ENCODE measurements around the gene SYNM. TPM values are rescaled to one million over a fixed set of nuclear protein-coding genes. Genes with fewer than 3 reads are reported as not detected.

Gene SYNM
- total and polyA plus RNA-seq, 8 donors = 2.0 to 4.5 (median 3.3) TPM

- Histone ChIP-seq H3K27me3 (no peaks in the 10 kb centered on the region), H3K27ac (no peak overlapping the region), H3K36me3 (no peaks in the 10 kb centered on the region), H3K4me3 (no peak overlapping the region), H3K9me3 (no peaks in the 10 kb centered on the region), H3K4me1 (no peaks in the 10 kb centered on the region)
- FAIRE-seq = no peak
- no peak for ATAC-seq
- TF ChIP-seq CTCF (IDR thresholded peaks at IDR 0.05) = no peak
- no peak for DNase-seq
- WGBS, 2 donors = 88 to 92% methylated on average over 16 of the region's 16 CpGs
- intact Hi-C loops (cut with DNase I) = no loop called here
Observed at GRCh38 chr15:99129644-99130043, 24.8 kb downstream of the SYNM start.

- no peak overlapping the region for H3K4me3 ChIP-seq
- intact Hi-C loops (cut with DNase I) = no loop called here
- no peak overlapping the region for H3K27ac ChIP-seq
- DNase-seq (no peak), FAIRE-seq (no peak), ATAC-seq (no peak)
- no peaks in the 10 kb centered on the region for H3K4me1 ChIP-seq
- TF ChIP-seq CTCF (IDR thresholded peaks at IDR 0.05) = no peak
- no peaks in the 10 kb centered on the region for H3K36me3 ChIP-seq
- WGBS, 2 donors = 86 to 88% methylated on average over 13 of the region's 13 CpGs
- no peaks in the 10 kb centered on the region for H3K9me3 ChIP-seq
- no peaks in the 10 kb centered on the region for H3K27me3 ChIP-seq
Observed at GRCh38 chr15:99130314-99130713, 25.4 kb downstream of the SYNM start.

- ATAC-seq (no peak), DNase-seq (no peak), FAIRE-seq (no peak)
- 94% methylated on average over 30 of the region's 30 CpGs for WGBS, 2 donors
- Histone ChIP-seq H3K36me3 (no peaks in the 10 kb centered on the region), H3K27ac (no peak overlapping the region), H3K4me3 (no peak overlapping the region), H3K9me3 (no peaks in the 10 kb centered on the region), H3K27me3 (no peaks in the 10 kb centered on the region), H3K4me1 (no peaks in the 10 kb centered on the region)
- no peak for TF ChIP-seq CTCF (IDR thresholded peaks at IDR 0.05)
- intact Hi-C loops (cut with DNase I) = no loop called here
Observed at GRCh38 chr15:99130765-99131440, 26.0 kb downstream of the SYNM start.

GRCh38 chr15:99131441-99132023 lies 26.7 kb downstream of the SYNM start:
- WGBS, 2 donors = 91 to 92% methylated on average over 25 of the region's 25 CpGs
- no peaks in the 10 kb centered on the region for H3K27me3 ChIP-seq
- intact Hi-C loops (cut with DNase I) = no loop called here
- no peak overlapping the region for H3K27ac ChIP-seq
- no peak for FAIRE-seq
- H3K4me3 ChIP-seq = no peak overlapping the region
- no peaks in the 10 kb centered on the region for H3K36me3 ChIP-seq
- DNase-seq = no peak
- no peak for TF ChIP-seq CTCF (IDR thresholded peaks at IDR 0.05)
- no peaks in the 10 kb centered on the region for H3K4me1 ChIP-seq
- ATAC-seq = peak in 2 of 4 donors; percentile 30 to 41
- no peaks in the 10 kb centered on the region for H3K9me3 ChIP-seq

GRCh38 chr15:99132122-99132521 lies 27.2 kb downstream of the SYNM start:
- WGBS, 2 donors = 90 to 96% methylated on average over 4 of the region's 4 CpGs
- no peak for FAIRE-seq
- H3K27ac ChIP-seq = no peak overlapping the region
- no peaks in the 10 kb centered on the region for H3K4me1 ChIP-seq
- H3K4me3 ChIP-seq = no peak overlapping the region
- no peaks in the 10 kb centered on the region for H3K36me3 ChIP-seq
- no peaks in the 10 kb centered on the region for H3K27me3 ChIP-seq
- no peak for TF ChIP-seq CTCF (IDR thresholded peaks at IDR 0.05)
- DNase-seq = no peak
- ATAC-seq = no peak
- intact Hi-C loops (cut with DNase I) = no loop called here
- H3K9me3 ChIP-seq = no peaks in the 10 kb centered on the region
